ENCODE results near the gene CCDC188.

Gene CCDC188

DNA sequence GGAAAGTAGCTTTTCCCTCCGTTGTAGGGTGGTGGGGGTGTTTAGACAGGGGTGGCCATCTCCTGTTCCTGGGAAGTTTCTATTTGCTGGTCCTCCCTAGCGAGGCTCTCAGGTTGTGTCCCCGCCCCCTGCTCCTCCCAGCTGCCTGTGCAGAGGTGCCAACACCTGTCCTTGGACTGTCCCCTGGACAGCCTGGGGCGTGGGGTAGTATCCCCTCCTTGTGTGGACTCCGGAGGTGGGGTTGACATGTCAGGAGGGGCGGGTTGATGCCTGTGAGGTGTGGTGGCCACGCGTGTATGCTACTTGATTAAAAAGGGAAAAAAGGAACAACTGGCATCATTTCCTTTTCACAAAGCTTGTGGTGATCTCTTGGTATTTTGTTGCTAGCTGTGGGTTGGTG, 49.2 kb downstream of the CCDC188 start:
- no peak for DNase-seq

DNA sequence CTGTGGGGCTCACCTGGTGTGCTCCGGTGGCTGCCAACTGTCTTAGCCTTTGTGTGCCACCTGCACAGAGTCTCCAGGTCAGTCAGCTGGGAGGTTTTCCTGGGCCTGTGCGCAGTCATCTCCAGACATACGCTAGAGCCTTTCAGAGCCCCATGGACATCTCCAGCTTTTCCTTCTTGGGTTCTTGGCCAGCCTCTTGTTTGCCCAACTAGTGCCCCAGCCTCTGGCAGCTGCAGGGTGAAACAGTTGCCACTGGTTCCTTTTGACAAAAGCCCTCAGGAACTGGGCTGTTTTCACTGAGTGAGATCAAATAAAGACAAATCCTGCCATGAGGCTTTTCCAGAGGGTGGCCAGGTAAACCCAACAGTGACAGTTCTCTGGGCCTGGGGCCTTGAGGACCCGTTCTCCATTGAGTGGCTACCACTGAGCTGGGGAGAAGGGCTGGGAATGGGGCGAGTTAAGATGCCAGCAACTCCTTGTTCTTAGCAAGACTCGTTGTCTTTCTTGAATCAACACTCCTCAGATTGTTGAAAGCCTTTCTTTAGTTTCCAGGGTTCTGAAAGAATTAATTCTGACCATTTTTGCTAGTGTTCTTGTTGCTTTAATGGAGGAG, 51.6 kb downstream of the CCDC188 start:
- DNase-seq, result no peak
